ENCODE measurements around the gene ZNF780B.
"Not testable (repeated sequence)": the region's sequence is repeated elsewhere in the genome, so short reads cannot be mapped to it uniquely, and the experiment has no call there.

DNA sequence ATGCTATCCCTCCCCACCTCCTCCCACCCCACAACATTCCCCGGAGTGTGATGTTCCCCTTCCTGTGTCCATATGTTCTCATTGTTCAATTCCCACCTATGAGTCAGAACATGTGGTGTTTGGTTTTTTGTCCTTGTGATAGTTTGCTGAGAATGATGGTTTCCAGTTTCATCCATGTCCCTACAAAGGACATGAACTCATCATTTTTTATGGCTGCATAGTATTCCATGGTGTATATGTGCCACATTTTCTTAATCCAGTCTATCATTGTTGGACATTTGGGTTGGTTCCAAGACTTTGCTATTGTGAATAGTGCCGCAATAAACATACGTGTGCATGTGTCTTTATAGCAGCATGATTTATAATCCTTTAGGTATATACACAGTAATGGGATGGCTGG is 18.0 kb downstream of the ZNF780B start:
- not testable (repeated sequence) for TF ChIP-seq CTCF (IDR thresholded peaks at IDR 0.05); EZH2 (IDR thresholded peaks at IDR 0.05; ENCODE audit: borderline replicate concordance, insufficient read depth, low read depth, low read length, poor library complexity, severe bottlenecking)

Data from B cell (primary cell).